ENCODE results near the gene WDR47. TPM values are rescaled to one million over a fixed set of nuclear protein-coding genes. Genes with fewer than 3 reads are reported as not detected.

WDR47 gene
- total and polyA plus RNA-seq, 9 donors, result 7.3 to 21.3 (median 12.6) TPM

DNA sequence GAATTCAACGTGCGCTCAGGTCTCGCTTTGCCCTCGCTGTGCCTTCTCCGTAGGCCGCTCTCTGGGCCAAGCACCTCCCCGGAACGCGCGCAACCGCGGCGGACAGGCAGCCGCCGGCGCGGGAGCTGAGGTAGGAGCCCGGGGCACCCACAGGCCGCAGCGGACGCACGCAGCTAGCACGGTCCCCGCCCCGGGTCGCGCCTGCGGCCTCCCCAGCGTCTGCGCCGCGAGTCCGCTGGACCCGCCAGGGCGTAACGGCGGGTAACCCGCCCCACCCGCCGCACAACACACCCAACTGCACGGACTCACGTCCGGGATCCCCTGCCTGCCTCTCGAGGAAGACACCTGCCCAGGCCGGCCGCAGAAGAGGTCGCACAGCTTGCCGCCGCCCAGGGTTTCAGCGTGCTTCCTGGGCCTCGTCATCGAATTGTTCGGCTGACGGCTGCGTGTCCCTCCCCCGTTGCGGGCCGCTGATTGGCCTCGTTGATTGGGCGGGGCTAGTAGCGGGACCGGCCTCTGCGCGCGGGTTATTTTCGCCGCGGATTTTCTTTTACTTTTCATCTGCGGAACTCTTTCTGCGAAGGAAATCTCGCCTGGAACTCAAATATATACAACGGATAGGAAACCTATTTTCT, 78.7 kb downstream of the WDR47 start, which contains the start of gene CLCC1:
Gene CLCC1 (minus strand): TSS at position 433 of the 635 bp plus-strand sequence. CDS start 13,047 bp downstream, outside the sequence.
- Histone ChIP-seq H3K4me3 (peak within 1 kb of the TSS; percentile 74), H3K36me3 (no peaks in the 10 kb centered on the region), H3K27me3 (no peaks in the 10 kb centered on the region), H3K9me3 (no peaks in the 10 kb centered on the region), H3K4me1 (ENCODE audit: insufficient read depth) (peaks cover 8% of the 10 kb centered on the region), H3K27ac (peak within 1 kb of the TSS; percentile 82 to 97)
- DNase-seq, result peak; percentile 89 to 93 (median 90)
- 0 to 1% (median 0%) methylated on average over 70 to 72 of the region's 72 CpGs for WGBS, 3 donors
- TF ChIP-seq EP300 (IDR thresholded peaks at IDR 0.05), result no peak
- TF ChIP-seq, protein P1, sequence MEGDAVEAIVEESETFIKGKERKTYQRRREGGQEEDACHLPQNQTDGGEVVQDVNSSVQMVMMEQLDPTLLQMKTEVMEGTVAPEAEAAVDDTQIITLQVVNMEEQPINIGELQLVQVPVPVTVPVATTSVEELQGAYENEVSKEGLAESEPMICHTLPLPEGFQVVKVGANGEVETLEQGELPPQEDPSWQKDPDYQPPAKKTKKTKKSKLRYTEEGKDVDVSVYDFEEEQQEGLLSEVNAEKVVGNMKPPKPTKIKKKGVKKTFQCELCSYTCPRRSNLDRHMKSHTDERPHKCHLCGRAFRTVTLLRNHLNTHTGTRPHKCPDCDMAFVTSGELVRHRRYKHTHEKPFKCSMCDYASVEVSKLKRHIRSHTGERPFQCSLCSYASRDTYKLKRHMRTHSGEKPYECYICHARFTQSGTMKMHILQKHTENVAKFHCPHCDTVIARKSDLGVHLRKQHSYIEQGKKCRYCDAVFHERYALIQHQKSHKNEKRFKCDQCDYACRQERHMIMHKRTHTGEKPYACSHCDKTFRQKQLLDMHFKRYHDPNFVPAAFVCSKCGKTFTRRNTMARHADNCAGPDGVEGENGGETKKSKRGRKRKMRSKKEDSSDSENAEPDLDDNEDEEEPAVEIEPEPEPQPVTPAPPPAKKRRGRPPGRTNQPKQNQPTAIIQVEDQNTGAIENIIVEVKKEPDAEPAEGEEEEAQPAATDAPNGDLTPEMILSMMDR (IDR thresholded peaks at IDR 0.05), result peak in 1 of 3 donors; percentile 22
- peak; percentile 88 for TF ChIP-seq POLR2A (IDR thresholded peaks at IDR 0.05)
- intact Hi-C loops (cut with DNase I), result loop anchor here in 1 of 4 donors (10.0 kb wide), 1 partner anchor 152 kb away; the partner anchor contains the start of gene ELAPOR1

DNA sequence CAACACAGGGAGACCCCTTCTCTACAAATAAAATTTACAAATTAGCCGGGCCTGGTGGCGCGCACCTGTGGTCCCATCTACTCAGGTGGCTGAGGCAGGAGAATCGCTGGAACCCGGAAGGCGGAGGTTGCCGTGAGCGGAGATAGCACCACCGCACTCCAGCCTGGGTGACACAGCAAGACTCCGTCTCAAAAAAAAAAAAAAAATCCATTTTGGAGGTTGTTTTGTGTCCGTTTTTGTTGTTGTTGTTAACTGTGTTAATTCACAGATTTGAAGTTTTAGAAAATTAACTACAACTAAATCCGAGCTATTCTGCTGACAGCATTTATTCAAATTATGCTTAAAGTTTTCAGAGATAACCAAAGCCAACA, 79.2 kb downstream of the WDR47 start:
- no peaks in the 10 kb centered on the region for H3K36me3 ChIP-seq
- peak overlapping the region; percentile 74 for H3K4me3 ChIP-seq
- DNase-seq, result peak; percentile 15 to 53 (median 40)
- TF ChIP-seq POLR2A (IDR thresholded peaks at IDR 0.05) (no peak), EP300 (IDR thresholded peaks at IDR 0.05) (no peak)
- TF ChIP-seq, protein P1 (IDR thresholded peaks at IDR 0.05), result no peak
- intact Hi-C loops (cut with DNase I), result loop anchor here in 1 of 4 donors (10.0 kb wide), 1 partner anchor 152 kb away; the partner anchor contains the start of gene ELAPOR1
- peak overlapping the region; percentile 82 to 97 for H3K27ac ChIP-seq
- no peaks in the 10 kb centered on the region for H3K9me3 ChIP-seq
- H3K4me1 ChIP-seq (ENCODE audit: insufficient read depth), result peaks cover 8% of the 10 kb centered on the region
- no peaks in the 10 kb centered on the region for H3K27me3 ChIP-seq
- WGBS, 3 donors, result 10 to 19% (median 15%) methylated on average over 12 of the region's 12 CpGs

DNA sequence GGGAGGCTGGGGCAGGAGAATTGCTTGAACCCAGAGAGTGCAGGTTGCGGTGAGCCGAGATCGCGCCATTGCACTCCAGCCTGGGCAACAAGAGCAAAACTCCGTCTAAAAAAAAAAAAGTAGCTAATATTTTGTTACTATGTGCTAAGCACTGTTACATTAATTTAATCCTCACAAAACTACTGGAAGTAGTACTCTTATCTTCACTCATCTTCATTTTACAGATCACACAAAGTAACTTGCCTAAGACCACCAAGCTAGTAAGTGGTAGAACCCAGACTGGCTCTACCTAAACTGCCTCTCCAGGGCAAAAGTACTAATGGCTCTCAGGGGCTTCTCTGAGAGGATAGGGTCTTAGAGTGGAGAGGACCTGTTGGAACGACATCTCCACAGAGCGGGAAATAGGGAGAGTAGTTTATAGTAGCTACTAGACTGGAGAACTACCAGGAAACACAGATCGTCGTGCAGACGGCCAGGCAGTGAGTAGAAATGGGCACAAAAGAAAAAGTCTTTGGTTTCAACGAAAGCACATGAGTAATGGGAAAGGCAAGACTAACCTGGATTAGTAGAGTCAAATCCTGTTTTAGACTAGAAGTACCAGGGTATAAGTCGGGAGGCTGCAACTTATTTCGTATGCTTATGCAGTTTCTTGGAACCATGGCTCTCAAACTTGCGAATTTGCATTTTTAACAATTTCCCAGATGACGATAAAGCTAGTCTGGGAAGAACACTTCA, 80.0 kb downstream of the WDR47 start:
- DNase-seq, result no peak
- Histone ChIP-seq H3K27ac (peak overlapping the region in 1 of 2 donors; percentile 97), H3K36me3 (no peaks in the 10 kb centered on the region), H3K27me3 (no peaks in the 10 kb centered on the region), H3K4me1 (ENCODE audit: insufficient read depth) (peaks cover 8% of the 10 kb centered on the region), H3K9me3 (no peaks in the 10 kb centered on the region), H3K4me3 (peak overlapping the region; percentile 74)
- WGBS, 3 donors, result 85 to 90% (median 86%) methylated on average over 15 of the region's 15 CpGs
- intact Hi-C loops (cut with DNase I), result loop anchor here in 1 of 4 donors (10.0 kb wide), 1 partner anchor 153 kb away; the partner anchor contains the start of gene ELAPOR1
- TF ChIP-seq POLR2A (IDR thresholded peaks at IDR 0.05) (no peak), EP300 (IDR thresholded peaks at IDR 0.05) (no peak)
- TF ChIP-seq, protein P1 (IDR thresholded peaks at IDR 0.05), result no peak

DNA sequence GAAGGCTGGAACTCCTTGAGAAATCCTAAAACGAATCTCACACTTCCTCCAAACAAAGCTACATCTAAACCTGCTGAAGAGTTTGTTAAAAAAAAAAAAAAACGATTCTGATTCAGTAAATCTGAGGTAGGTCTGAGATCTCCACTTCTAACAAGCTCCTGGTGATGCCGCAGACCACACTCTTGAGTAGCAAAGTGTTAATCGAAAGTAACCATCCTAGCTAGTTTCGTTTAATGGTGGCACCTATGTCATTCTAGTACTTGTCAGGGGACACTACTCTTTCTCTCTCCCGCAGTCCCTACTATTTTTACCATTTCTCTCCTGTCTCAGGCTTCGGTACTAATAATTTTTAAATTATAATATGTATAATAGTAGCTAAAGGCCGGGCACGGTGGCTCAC, 80.7 kb downstream of the WDR47 start:
- 86 to 89% (median 87%) methylated on average over 9 of the region's 9 CpGs for WGBS, 3 donors
- Histone ChIP-seq H3K36me3 (no peaks in the 10 kb centered on the region), H3K9me3 (no peaks in the 10 kb centered on the region), H3K27ac (no peak overlapping the region), H3K27me3 (no peaks in the 10 kb centered on the region), H3K4me3 (no peak overlapping the region), H3K4me1 (ENCODE audit: insufficient read depth) (peaks cover 8% of the 10 kb centered on the region)
- no peak for TF ChIP-seq EP300 (IDR thresholded peaks at IDR 0.05)
- TF ChIP-seq, protein P1 (IDR thresholded peaks at IDR 0.05), result no peak
- no peak for TF ChIP-seq POLR2A (IDR thresholded peaks at IDR 0.05)
- intact Hi-C loops (cut with DNase I), result loop anchor here in 1 of 4 donors (10.0 kb wide), 1 partner anchor 154 kb away; the partner anchor contains the start of gene ELAPOR1
- no peak for DNase-seq

Measured in ovary (tissue), 9 donors.